Neutrophil (primary cell): Measurements from ENCODE around the gene CDK6.
A peak's percentile ranks its signal among the peaks of the same experiment; 100 is the strongest.
"Not testable (repeated sequence)": the region's sequence is repeated elsewhere in the genome, so short reads cannot be mapped to it uniquely, and the experiment has no call there.

Experiments used
- H3K27ac ChIP-seq: fragments of 200-600 bp; sonication (generic); 2 replicates; pipeline ENCODE4 v1.5.1; 2016; ENCODE audit warnings: mild to moderate bottlenecking, moderate library complexity
- H3K27me3 ChIP-seq: fragments of 200-600 bp; sonication (generic); 2 replicates; pipeline ENCODE4 v1.6.0; 2016; ENCODE audit warnings: mild to moderate bottlenecking
- H3K36me3 ChIP-seq: fragments of 200-600 bp; sonication (generic); 2 replicates; pipeline ENCODE4 v1.5.1; 2017
- H3K4me1 ChIP-seq, 2 experiments: fragments of 200-600 bp in 1 of 2; sonication (generic) in 1 of 2; 1 replicate in 1 of 2; 2 replicates in 1 of 2; pipeline versions ENCODE4 v1.5.1 to v1.6.1; 2013 to 2016; ENCODE audit warnings: low read depth in 1 of 2, low read length in 1 of 2, mild to moderate bottlenecking in 1 of 2, moderate library complexity in 1 of 2; ENCODE audit not compliant: control insufficient read depth in 1 of 2, insufficient read depth in 1 of 2
- H3K4me3 ChIP-seq, 2 experiments: fragments of 200-600 bp in 1 of 2; sonication (generic) in 1 of 2; 1 replicate in 1 of 2; 2 replicates in 1 of 2; pipeline ENCODE4 v1.5.1; 2013 to 2016; ENCODE audit warnings: low read depth in 1 of 2, low read length in 1 of 2, mild to moderate bottlenecking in 1 of 2, moderate library complexity in 1 of 2
- H3K9me3 ChIP-seq: fragments of 200-600 bp; sonication (generic); 2 replicates; pipeline ENCODE4 v1.5.1; 2016
- TF ChIP-seq, protein P1 (sequence below): fragments of 200-600 bp; sonication (generic); IDR thresholded peaks from 2 replicates; pipeline ENCODE4 v1.5.1; 2016; ENCODE audit warnings: antibody characterized with exemption

The CDK6 gene

DNA sequence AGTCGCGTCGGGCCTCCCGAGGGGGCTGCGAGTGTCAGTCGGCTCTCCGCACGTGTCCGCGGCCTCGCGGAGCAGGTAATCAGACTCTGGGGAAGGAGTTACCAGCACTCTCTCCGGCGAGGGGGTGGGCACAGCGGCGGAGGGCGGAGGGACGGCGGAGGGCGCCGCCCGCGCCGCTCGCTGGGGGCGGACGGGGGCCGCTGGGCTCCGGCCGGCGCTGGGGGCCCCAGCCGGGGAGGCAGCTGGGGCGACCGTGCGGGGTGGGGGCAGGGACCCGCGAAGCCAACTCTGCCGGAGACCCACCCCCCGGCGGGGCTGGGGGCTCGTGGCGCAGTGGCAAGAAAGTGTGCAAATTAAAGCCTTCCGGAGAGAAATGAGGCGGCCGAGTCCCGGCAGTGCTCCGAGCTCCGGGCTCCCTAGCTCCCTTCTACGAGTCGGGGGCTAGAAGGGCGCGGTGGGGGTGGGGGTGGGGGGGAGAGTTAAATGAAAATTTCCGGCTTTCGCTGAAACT lies at the start of gene CDK6:
Gene CDK6 (minus strand): TSS at position 85 of the 511 bp plus-strand sequence. CDS start 3,250 bp downstream, outside the sequence.
- Histone ChIP-seq H3K9me3 (no peaks in the 10 kb centered on the region), H3K27me3 (peaks cover 19% of the 10 kb centered on the region), H3K36me3 (no peaks in the 10 kb centered on the region), H3K27ac (peak within 1 kb of the TSS; percentile 72), H3K4me3 (peak within 1 kb of the TSS; percentile 90 to 98), H3K4me1 (peaks cover 22 to 25% of the 10 kb centered on the region in 2 experiments)
- TF ChIP-seq, protein P1, sequence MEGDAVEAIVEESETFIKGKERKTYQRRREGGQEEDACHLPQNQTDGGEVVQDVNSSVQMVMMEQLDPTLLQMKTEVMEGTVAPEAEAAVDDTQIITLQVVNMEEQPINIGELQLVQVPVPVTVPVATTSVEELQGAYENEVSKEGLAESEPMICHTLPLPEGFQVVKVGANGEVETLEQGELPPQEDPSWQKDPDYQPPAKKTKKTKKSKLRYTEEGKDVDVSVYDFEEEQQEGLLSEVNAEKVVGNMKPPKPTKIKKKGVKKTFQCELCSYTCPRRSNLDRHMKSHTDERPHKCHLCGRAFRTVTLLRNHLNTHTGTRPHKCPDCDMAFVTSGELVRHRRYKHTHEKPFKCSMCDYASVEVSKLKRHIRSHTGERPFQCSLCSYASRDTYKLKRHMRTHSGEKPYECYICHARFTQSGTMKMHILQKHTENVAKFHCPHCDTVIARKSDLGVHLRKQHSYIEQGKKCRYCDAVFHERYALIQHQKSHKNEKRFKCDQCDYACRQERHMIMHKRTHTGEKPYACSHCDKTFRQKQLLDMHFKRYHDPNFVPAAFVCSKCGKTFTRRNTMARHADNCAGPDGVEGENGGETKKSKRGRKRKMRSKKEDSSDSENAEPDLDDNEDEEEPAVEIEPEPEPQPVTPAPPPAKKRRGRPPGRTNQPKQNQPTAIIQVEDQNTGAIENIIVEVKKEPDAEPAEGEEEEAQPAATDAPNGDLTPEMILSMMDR: no peak

DNA sequence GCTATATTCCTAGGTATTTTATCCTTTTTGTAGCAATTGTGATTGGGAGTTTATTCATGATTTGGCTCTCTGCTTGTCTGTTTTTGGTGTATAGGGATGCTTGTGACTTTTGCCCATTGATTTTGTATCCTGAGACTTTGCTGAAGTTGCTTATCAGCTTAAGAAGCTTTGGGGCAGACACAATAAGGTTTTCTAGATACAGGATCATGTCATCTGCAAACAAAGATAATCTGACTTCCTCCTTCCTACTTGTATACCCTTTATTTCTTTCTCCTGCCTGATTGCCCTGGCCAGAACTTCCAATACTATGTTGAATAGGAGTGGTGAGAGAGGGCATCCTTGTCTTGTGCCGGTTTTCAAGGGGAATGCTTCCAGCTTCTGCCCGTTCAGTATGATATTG lies 49.7 kb upstream of the CDK6 start:
- not testable (repeated sequence) for H3K4me3 ChIP-seq, H3K27ac ChIP-seq, H3K36me3 ChIP-seq, H3K27me3 ChIP-seq, H3K4me1 ChIP-seq, H3K9me3 ChIP-seq

DNA sequence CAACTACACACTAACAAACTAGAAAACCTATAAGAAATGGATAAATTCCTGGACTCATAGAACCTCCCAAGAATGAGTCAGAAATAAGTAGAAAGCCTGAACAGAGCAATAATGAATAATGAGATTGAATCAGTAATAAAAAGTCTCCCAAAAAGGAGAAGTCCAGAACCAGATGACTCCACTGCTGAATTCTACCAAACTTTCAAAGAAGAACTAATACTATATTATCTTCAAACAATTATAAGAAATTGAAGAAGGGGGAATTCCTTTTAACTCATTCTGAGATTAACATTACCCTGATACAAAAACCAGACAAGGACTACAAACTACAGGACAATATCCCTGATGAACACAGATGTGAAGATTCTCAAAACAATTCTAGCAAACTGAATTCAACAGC lies 47.8 kb upstream of the CDK6 start:
- Histone ChIP-seq H3K36me3 (no peaks in the 10 kb centered on the region), H3K27ac (no peak overlapping the region), H3K9me3 (no peaks in the 10 kb centered on the region), H3K27me3 (no peaks in the 10 kb centered on the region), H3K4me3 (no peak overlapping the region), H3K4me1 (no peaks in the 10 kb centered on the region)
- TF ChIP-seq, protein P1: no peak

DNA sequence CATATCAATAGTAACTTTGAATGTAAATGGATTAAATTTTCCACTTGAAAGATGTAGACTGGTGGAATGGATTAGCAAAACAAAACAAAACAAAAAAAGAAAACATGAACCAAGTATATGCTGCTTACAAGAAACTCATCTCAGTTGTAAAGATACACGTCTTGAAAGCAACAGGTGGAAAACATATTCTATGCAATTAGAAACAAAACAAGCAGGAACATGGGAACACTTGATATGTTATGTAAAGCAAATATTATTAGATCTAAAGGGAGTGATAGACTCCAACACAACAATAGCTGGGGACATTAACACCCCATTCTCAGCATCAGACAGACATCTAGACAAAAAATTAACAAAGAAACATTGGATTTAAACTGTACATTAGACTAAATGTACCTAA lies 46.4 kb upstream of the CDK6 start:
- Histone ChIP-seq H3K27ac (no peak overlapping the region), H3K4me1 (no peaks in the 10 kb centered on the region), H3K9me3 (no peaks in the 10 kb centered on the region), H3K36me3 (no peaks in the 10 kb centered on the region), H3K4me3 (no peak overlapping the region), H3K27me3 (no peaks in the 10 kb centered on the region)
- TF ChIP-seq, protein P1: no peak

DNA sequence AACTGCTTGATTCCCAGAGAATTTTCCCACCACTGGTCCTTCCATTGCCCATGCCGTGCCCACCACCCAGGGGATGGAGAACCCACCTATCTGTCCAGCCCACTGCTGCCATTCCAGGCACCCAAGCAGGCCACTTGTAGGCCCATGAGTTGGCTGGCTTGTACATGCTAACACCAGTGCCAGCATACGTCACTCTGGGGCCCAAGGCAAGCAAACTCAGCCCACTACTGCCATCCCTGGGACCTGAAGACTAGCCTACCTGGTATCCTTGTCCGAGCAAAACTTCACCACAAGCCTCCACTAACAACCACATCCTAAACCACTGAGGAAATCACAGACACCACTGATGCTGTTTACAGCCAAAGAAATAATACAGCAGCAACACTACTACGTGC lies 44.7 kb upstream of the CDK6 start:
- no peaks in the 10 kb centered on the region for H3K36me3 ChIP-seq
- no peaks in the 10 kb centered on the region for H3K9me3 ChIP-seq
- TF ChIP-seq, protein P1: no peak
- H3K4me3 ChIP-seq: no peak overlapping the region
- no peaks in the 10 kb centered on the region for H3K27me3 ChIP-seq
- no peaks in the 10 kb centered on the region for H3K4me1 ChIP-seq
- no peak overlapping the region for H3K27ac ChIP-seq

DNA sequence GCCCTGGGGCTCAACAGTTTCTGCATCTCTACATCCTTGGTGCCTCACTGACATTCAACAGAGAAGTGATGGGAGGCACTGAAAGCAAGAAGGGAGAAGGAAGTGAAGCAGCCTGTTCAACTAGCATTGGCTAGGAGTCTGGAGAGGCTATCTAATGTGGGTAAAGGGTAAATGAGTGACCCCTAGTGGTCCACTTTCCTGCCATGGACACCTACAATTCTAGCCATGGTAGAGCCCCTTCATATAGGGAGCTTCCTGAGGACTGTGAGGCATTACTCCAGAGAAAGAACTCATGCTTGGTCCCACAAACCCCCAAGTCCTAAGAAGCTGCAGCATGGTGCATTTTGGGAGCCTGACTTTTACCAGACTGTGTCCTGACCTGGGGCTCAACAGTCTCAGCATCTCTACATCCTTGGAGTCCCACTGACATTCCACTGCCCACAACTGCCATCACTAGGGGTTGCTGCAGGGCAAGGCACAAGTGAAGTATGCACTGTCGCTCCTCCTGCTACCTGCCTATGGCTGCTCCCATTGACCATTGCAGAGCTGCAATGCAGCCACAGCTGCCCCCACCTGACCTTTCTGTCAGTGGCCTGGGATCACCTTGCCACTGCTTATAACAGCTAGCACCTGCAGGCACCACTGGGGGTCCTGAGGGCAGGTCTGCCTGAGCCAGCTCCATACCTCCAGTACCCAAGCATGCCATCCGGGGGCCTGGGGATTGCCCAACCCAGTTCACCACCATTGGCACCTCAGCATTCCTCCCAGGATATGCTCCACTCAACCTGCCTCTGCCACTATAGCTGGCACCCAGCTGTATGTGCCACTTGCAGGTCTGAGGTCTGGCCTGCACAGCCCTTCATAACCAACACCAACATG lies 44.1 kb upstream of the CDK6 start:
- no peak overlapping the region for H3K4me3 ChIP-seq
- H3K27me3 ChIP-seq: no peaks in the 10 kb centered on the region
- TF ChIP-seq, protein P1: no peak
- no peaks in the 10 kb centered on the region for H3K4me1 ChIP-seq
- no peaks in the 10 kb centered on the region for H3K9me3 ChIP-seq
- H3K27ac ChIP-seq: no peak overlapping the region
- no peaks in the 10 kb centered on the region for H3K36me3 ChIP-seq
